ENCODE results near the gene GRK6.

The GRK6 gene

DNA sequence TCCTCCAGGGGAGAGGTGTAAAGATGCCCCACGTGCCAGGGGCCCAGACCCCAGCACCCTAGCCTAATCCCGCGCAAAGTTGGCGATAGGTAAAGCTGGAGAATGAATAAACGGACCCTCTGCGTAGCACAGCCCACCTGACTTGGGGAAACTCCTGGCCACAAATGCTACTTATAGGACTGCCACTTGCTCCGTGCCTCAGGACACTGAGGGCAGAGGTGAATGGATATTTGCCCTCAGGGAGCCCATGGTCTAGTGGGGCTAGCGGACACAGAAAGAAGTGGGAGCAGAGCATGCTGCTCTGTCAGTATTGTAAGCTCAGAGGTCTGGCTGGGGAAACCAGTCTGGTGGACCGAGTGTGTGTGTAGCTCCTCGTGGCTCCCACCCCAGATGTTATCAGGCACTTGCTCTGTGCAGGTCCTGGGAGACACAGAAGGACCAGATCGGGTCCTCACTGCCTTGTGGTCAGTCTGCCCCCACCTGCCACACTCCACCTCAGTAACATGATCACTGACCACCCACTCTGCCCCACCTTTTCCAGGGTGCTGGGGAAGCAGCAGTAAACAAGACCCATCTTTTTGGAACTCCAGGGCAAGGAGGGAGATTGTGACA, 841 bp downstream of the GRK6 start:
- Histone ChIP-seq H3K36me3 (ENCODE audit: control insufficient read depth in 2 of 2, insufficient read depth in 1 of 2, low read length in 2 of 2) (peaks cover 0 to 39% of the 10 kb centered on the region in 2 experiments; a peak in 1 of 3 replicates), H3K4me1 (ENCODE audit: control insufficient read depth, insufficient read depth, low read length) (no peaks in the 10 kb centered on the region), H3K4me3 (ENCODE audit: low read depth, low read length) (peak overlapping the region; percentile 89), H3K9me3 (ENCODE audit: control insufficient read depth, insufficient read depth, low read depth, low read length) (no peaks in the 10 kb centered on the region), H3K27ac (ENCODE audit: extremely low read depth, low read depth, low read length) (peak overlapping the region; percentile 98)
- POLR2A ChIA-PET = interaction anchor here (0.9 to 4.2 kb wide), 14 partner anchors 10 to 76 kb away, joined by 3 to 45 read pairs (median 10); partner anchors contain the start of genes DBN1, LMAN2 and PDLIM7
- CTCF ChIA-PET = interaction anchor here (0.6 to 5.2 kb wide), 6 partner anchors 20 to 242 kb away, joined by 3 to 40 read pairs (median 4); no protein-coding TSS in a partner anchor
- TF ChIP-seq, protein P1, sequence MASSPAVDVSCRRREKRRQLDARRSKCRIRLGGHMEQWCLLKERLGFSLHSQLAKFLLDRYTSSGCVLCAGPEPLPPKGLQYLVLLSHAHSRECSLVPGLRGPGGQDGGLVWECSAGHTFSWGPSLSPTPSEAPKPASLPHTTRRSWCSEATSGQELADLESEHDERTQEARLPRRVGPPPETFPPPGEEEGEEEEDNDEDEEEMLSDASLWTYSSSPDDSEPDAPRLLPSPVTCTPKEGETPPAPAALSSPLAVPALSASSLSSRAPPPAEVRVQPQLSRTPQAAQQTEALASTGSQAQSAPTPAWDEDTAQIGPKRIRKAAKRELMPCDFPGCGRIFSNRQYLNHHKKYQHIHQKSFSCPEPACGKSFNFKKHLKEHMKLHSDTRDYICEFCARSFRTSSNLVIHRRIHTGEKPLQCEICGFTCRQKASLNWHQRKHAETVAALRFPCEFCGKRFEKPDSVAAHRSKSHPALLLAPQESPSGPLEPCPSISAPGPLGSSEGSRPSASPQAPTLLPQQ (tag by site-specific recombination; IDR thresholded peaks at IDR 0.05) = no peak; the same call in 1 of the 2 replicates
- TF ChIP-seq GLIS2 (tag by site-specific recombination; IDR thresholded peaks at IDR 0.05) = peak; percentile 59; the same call in 1 of the 2 replicates
- TF ChIP-seq, protein P2, sequence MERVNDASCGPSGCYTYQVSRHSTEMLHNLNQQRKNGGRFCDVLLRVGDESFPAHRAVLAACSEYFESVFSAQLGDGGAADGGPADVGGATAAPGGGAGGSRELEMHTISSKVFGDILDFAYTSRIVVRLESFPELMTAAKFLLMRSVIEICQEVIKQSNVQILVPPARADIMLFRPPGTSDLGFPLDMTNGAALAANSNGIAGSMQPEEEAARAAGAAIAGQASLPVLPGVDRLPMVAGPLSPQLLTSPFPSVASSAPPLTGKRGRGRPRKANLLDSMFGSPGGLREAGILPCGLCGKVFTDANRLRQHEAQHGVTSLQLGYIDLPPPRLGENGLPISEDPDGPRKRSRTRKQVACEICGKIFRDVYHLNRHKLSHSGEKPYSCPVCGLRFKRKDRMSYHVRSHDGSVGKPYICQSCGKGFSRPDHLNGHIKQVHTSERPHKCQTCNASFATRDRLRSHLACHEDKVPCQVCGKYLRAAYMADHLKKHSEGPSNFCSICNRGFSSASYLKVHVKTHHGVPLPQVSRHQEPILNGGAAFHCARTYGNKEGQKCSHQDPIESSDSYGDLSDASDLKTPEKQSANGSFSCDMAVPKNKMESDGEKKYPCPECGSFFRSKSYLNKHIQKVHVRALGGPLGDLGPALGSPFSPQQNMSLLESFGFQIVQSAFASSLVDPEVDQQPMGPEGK (tag by site-specific recombination; IDR thresholded peaks at IDR 0.05) = 0 out of 2 replicates have a peak, but pooled peaks have one; percentile 33
- TF ChIP-seq ZNF175 (tag by site-specific recombination; IDR thresholded peaks at IDR 0.05) = no peak
- peak; percentile 47; the same call in 1 of the 2 replicates for TF ChIP-seq ZNF335 (tag by site-specific recombination; conservative IDR thresholded peaks at IDR 0.05)
- TF ChIP-seq, protein P3, sequence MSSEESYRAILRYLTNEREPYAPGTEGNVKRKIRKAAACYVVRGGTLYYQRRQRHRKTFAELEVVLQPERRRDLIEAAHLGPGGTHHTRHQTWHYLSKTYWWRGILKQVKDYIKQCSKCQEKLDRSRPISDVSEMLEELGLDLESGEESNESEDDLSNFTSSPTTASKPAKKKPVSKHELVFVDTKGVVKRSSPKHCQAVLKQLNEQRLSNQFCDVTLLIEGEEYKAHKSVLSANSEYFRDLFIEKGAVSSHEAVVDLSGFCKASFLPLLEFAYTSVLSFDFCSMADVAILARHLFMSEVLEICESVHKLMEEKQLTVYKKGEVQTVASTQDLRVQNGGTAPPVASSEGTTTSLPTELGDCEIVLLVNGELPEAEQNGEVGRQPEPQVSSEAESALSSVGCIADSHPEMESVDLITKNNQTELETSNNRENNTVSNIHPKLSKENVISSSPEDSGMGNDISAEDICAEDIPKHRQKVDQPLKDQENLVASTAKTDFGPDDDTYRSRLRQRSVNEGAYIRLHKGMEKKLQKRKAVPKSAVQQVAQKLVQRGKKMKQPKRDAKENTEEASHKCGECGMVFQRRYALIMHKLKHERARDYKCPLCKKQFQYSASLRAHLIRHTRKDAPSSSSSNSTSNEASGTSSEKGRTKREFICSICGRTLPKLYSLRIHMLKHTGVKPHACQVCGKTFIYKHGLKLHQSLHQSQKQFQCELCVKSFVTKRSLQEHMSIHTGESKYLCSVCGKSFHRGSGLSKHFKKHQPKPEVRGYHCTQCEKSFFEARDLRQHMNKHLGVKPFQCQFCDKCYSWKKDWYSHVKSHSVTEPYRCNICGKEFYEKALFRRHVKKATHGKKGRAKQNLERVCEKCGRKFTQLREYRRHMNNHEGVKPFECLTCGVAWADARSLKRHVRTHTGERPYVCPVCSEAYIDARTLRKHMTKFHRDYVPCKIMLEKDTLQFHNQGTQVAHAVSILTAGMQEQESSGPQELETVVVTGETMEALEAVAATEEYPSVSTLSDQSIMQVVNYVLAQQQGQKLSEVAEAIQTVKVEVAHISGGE (tag by site-specific recombination; conservative IDR thresholded peaks at IDR 0.05; ENCODE audit: low read depth) = 0 out of 2 replicates have a peak, but pooled peaks have one; percentile 17
- TF ChIP-seq ZNF112 (tag by site-specific recombination; IDR thresholded peaks at IDR 0.05) = no peak
- TF ChIP-seq ZNF560 (tag by site-specific recombination; IDR thresholded peaks at IDR 0.05; ENCODE audit: borderline replicate concordance) = no peak
- TF ChIP-seq ZFP69B (tag by site-specific recombination; IDR thresholded peaks at IDR 0.05) = 0 out of 2 replicates have a peak, but pooled peaks have one; percentile 49
- TF ChIP-seq, protein P4, sequence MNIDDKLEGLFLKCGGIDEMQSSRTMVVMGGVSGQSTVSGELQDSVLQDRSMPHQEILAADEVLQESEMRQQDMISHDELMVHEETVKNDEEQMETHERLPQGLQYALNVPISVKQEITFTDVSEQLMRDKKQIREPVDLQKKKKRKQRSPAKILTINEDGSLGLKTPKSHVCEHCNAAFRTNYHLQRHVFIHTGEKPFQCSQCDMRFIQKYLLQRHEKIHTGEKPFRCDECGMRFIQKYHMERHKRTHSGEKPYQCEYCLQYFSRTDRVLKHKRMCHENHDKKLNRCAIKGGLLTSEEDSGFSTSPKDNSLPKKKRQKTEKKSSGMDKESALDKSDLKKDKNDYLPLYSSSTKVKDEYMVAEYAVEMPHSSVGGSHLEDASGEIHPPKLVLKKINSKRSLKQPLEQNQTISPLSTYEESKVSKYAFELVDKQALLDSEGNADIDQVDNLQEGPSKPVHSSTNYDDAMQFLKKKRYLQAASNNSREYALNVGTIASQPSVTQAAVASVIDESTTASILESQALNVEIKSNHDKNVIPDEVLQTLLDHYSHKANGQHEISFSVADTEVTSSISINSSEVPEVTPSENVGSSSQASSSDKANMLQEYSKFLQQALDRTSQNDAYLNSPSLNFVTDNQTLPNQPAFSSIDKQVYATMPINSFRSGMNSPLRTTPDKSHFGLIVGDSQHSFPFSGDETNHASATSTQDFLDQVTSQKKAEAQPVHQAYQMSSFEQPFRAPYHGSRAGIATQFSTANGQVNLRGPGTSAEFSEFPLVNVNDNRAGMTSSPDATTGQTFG (tag by site-specific recombination; IDR thresholded peaks at IDR 0.05; ENCODE audit: borderline replicate concordance) = no peak
- TF ChIP-seq ZEB2 (tag by site-specific recombination; IDR thresholded peaks at IDR 0.05) = 0 out of 2 replicates have a peak, but pooled peaks have one; percentile 5
- no peak for TF ChIP-seq ZNF174 (tag by site-specific recombination; IDR thresholded peaks at IDR 0.05)
- 0 out of 2 replicates have a peak, but pooled peaks have one; percentile 6 for TF ChIP-seq BCL11B (tag by site-specific recombination; IDR thresholded peaks at IDR 0.05; ENCODE audit: low read depth)
- peak; percentile 40; the same call in 1 of the 2 replicates for TF ChIP-seq ZXDB (tag by site-specific recombination; IDR thresholded peaks at IDR 0.05)
- TF ChIP-seq, protein P5, sequence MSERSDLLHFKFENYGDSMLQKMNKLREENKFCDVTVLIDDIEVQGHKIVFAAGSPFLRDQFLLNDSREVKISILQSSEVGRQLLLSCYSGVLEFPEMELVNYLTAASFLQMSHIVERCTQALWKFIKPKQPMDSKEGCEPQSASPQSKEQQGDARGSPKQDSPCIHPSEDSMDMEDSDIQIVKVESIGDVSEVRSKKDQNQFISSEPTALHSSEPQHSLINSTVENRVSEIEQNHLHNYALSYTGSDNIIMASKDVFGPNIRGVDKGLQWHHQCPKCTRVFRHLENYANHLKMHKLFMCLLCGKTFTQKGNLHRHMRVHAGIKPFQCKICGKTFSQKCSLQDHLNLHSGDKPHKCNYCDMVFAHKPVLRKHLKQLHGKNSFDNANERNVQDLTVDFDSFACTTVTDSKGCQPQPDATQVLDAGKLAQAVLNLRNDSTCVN (tag by site-specific recombination; optimal IDR thresholded peaks at IDR 0.05) = peak; percentile 7
- TF ChIP-seq KLF10 (tag by site-specific recombination; IDR thresholded peaks at IDR 0.05) = 0 out of 2 replicates have a peak, but pooled peaks have one; percentile 9
- TF ChIP-seq KLF9 (tag by site-specific recombination; IDR thresholded peaks at IDR 0.05; ENCODE audit: low read depth) = no peak
